K562 (cell line): Measurements from ENCODE around the gene FAM83D. TPM values are rescaled to one million over a fixed set of nuclear protein-coding genes. Genes with fewer than 3 reads are reported as not detected.

Experiments
- ATAC-seq: fragments of 200-7000 bp; cut with Tn5 transposase; 3 replicates; pipeline ENCODE4 v1.9.1; 2020; ENCODE audit warnings: moderate library complexity
- BruUV-seq: library from RNA; stranded (reverse); fragments of 400-500 nt; replicated peaks from 2 replicates; lab custom pipeline; 2021; lab: Mats Ljungman, UMichigan
- CTCF ChIA-PET: fragments of 300-600 bp; formaldehyde crosslinking; extraction: SDS; loops from one replicate; lab custom pipeline; 2021; ENCODE audit warnings: low intra/inter-chr PET ratio; lab: Yijun Ruan, JAX
- POLR2A ChIA-PET: fragments of 300-600, 350-650 bp; sonication (Branson Sonifier 250); formaldehyde crosslinking; extraction: SDS; loops from one replicate; lab custom pipeline; 2021; ENCODE audit warnings: antibody characterized with exemption, inconsistent platforms; lab: Yijun Ruan, JAX
- DNase-seq, 4 experiments: peaks; one replicate each; pipeline versions ENCODE4 v3.0.0 to v3.0.0-alpha.2; 2011 to 2018; ENCODE audit warnings: low spot score in 3 of 4, mixed read lengths in 3 of 4; ENCODE audit errors: extremely low read depth in 1 of 4
- FAIRE-seq: peaks from 2 replicates; lab custom pipeline; 2011; peaks lifted over from hg19 to GRCh38; lab: Jason Lieb, UNC
- H2AFZ ChIP-seq: 2 replicates; pipeline ENCODE4 v1.6.0; 2011; ENCODE audit warnings: low read depth, low read length, control low read depth, inconsistent platforms
- H3K27ac ChIP-seq: fragments of 200-600 bp; 3 replicates; pipeline ENCODE4 v1.8.0; 2011; ENCODE audit warnings: low read depth, mild to moderate bottlenecking, control low read depth, inconsistent platforms, low read length, moderate library complexity, mixed read lengths; ENCODE audit errors: extremely low read depth
- H3K27me3 ChIP-seq, 2 experiments: fragments of 300-600 bp in 1 of 2; 2 replicates in 1 of 2; 3 replicates in 1 of 2; pipeline versions ENCODE4 v1.6.0 to v1.8.0; 2011; ENCODE audit warnings: inconsistent platforms in 2 of 2, low read length in 2 of 2, mild to moderate bottlenecking in 1 of 2, mixed read lengths in 1 of 2, moderate library complexity in 1 of 2; ENCODE audit not compliant: control insufficient read depth in 2 of 2, insufficient read depth in 2 of 2
- H3K36me3 ChIP-seq: fragments of 300-600 bp; 3 replicates; pipeline ENCODE4 v1.8.0; 2011; ENCODE audit warnings: mild to moderate bottlenecking, low read length, inconsistent platforms; ENCODE audit not compliant: control insufficient read depth, insufficient read depth
- H3K4me1 ChIP-seq, 2 experiments: fragments of 200-600 bp in 1 of 2; replicated peaks in 1 of 2; 2 replicates in 1 of 2; 3 replicates in 1 of 2; pipeline versions ENCODE4 v1.5.1 to v1.8.0; 2011; ENCODE audit warnings: inconsistent platforms in 2 of 2, low read length in 2 of 2, mild to moderate bottlenecking in 1 of 2, mixed read lengths in 1 of 2, moderate library complexity in 1 of 2; ENCODE audit not compliant: control insufficient read depth in 2 of 2, insufficient read depth in 2 of 2
- H3K4me2 ChIP-seq: 2 replicates; pipeline ENCODE4 v1.6.1; 2011; ENCODE audit warnings: low read length, control low read depth, inconsistent platforms, mixed read lengths; ENCODE audit not compliant: insufficient read depth
- H3K4me3 ChIP-seq: fragments of 200-600 bp; sonication (generic), shearing (Covaris generic); 2 replicates; pipeline ENCODE4 v1.5.1; 2016; ENCODE audit warnings: control low read depth, inconsistent platforms
- H3K79me2 ChIP-seq: fragments of 200-600 bp; 3 replicates; pipeline ENCODE4 v1.8.0; 2011; ENCODE audit warnings: low read length, inconsistent platforms; ENCODE audit not compliant: control insufficient read depth, insufficient read depth
- H3K9ac ChIP-seq, 2 experiments: 2 replicates each; pipeline versions ENCODE4 v1.6.0 to v1.6.1; 2011; ENCODE audit warnings: low read depth in 2 of 2, low read length in 2 of 2, control low read depth in 1 of 2, inconsistent platforms in 1 of 2, mild to moderate bottlenecking in 1 of 2, mixed read lengths in 1 of 2; ENCODE audit not compliant: insufficient read depth in 1 of 2
- H3K9me1 ChIP-seq: one replicate; pipeline ENCODE4 v1.6.0; 2011; ENCODE audit warnings: inconsistent platforms, mild to moderate bottlenecking, low read length, moderate library complexity; ENCODE audit not compliant: control insufficient read depth, insufficient read depth
- H3K9me3 ChIP-seq: replicated peaks from 2 replicates; pipeline ENCODE4 v1.5.1; 2011; ENCODE audit warnings: low read depth, low read length, inconsistent platforms; ENCODE audit not compliant: control insufficient read depth, insufficient read depth
- H4K20me1 ChIP-seq: replicated peaks from 2 replicates; pipeline ENCODE4 v1.6.1; 2011; ENCODE audit warnings: low read length, inconsistent platforms, mixed read lengths; ENCODE audit not compliant: control insufficient read depth, insufficient read depth
- CHD4 ChIP-seq: fragments of 200-600 bp; sonication (generic); IDR thresholded peaks from 3 replicates; pipeline ENCODE4 v1.6.1; 2012; ENCODE audit warnings: low read depth, mild to moderate bottlenecking, mixed read lengths, low read length, inconsistent platforms; ENCODE audit not compliant: insufficient read depth, insufficient replicate concordance, poor library complexity, severe bottlenecking
- FOS ChIP-seq: IDR thresholded peaks from 3 replicates; pipeline ENCODE4 v1.6.1; 2011; ENCODE audit not compliant: insufficient read length; ENCODE audit errors: extremely low read depth
- FOXP1 ChIP-seq: sonication (generic); formaldehyde crosslinking; IDR thresholded peaks from 2 replicates; pipeline ENCODE4 v1.8.0; 2022; ENCODE audit warnings: mild to moderate bottlenecking, missing genetic modification reagents
- KLF6 ChIP-seq: fragments of 250-450 bp; sonication (Bioruptor Pico); IDR thresholded peaks from 2 replicates; pipeline ENCODE4 v1.4.0; 2020; ENCODE audit warnings: mild to moderate bottlenecking, moderate library complexity, borderline replicate concordance
- MAZ ChIP-seq, 2 experiments: fragments of 450-650 bp in 1 of 2; sonication (generic) in 1 of 2; formaldehyde crosslinking; IDR thresholded peaks in 1 of 2; conservative IDR thresholded peaks in 1 of 2; 2 replicates each; pipeline versions ENCODE4 v1.4.0 to v1.5.0; 2020; ENCODE audit warnings: mild to moderate bottlenecking in 1 of 2, missing genetic modification reagents in 1 of 2
- MTF1 ChIP-seq: fragments of 250-450 bp; sonication (Bioruptor Pico); IDR thresholded peaks from 2 replicates; pipeline ENCODE4 v1.9.0; 2021; ENCODE audit warnings: moderate library complexity, mild to moderate bottlenecking, inconsistent platforms, borderline replicate concordance
- NFATC3 ChIP-seq: fragments of 450-650 bp; IDR thresholded peaks from 2 replicates; pipeline ENCODE4 v1.6.1; 2017; ENCODE audit warnings: mild to moderate bottlenecking
- U2AF1 ChIP-seq: fragments of 200-400 bp; formaldehyde crosslinking; optimal IDR thresholded peaks from 2 replicates; pipeline ENCODE3; 2017; ENCODE audit warnings: mild to moderate bottlenecking, low read depth, low read length, moderate library complexity
- ZC3H11A ChIP-seq: IDR thresholded peaks from 2 replicates; pipeline ENCODE4 v1.6.1; 2012; ENCODE audit warnings: low read depth, low read length, improper control_type of control experiment
- ZNF274 ChIP-seq: IDR thresholded peaks from 2 replicates; pipeline ENCODE4 v1.6.1; 2011; ENCODE audit warnings: low read depth, mild to moderate bottlenecking, low read length, moderate library complexity, borderline replicate concordance
- WGBS: fragments of 100-300 bp; shearing (Covaris generic); methylation state at CpG from one replicate; pipeline ENCODE4 v1.1.6; 2016; ENCODE audit warnings: low coverage, mixed read lengths; ENCODE audit not compliant: insufficient coverage; ENCODE audit errors: missing lambda C conversion rate; 5-methylcytosine and 5-hydroxymethylcytosine counted together
- in situ Hi-C: fragments of 300-500 bp; cut with MboI; formaldehyde crosslinking; loops from 4 replicates; pipeline ENCODE4 v1.15.0; 2018; ENCODE audit warnings: inconsistent platforms, mixed read lengths
- intact Hi-C: fragments of 100-400 bp; cut with micrococcal nuclease; formaldehyde crosslinking; loops from 2 replicates; pipeline ENCODE4 v1.14.2; 2022
- polyA plus RNA-seq, 8 experiments: library from polyadenylated mRNA; depleted of rRNA in 4 of 8; stranded (reverse) in 5 of 8; unstranded in 3 of 8; fragments of >200 nt; fragmentation: Nextera tagmentation in 2 of 8; fragmentation: Illumina TruSeq in 1 of 8; extraction: Ambion mirVana in 2 of 8; extraction: Trizol in 1 of 8; gene quantifications; 2 replicates each; pipeline versions ENCODE4 v1.2.1 to v1.2.3, GENCODE V29; 2011 to 2014; ENCODE audit warnings: inconsistent platforms in 1 of 8, missing spikeins in 1 of 8
- total RNA-seq, 7 experiments: library from RNA; depleted of rRNA in 6 of 7; stranded (reverse); fragments of >200 nt in 6 of 7; fragmentation: Illumina TruSeq in 2 of 7; extraction: Trizol in 2 of 7; gene quantifications; 2 replicates each; pipeline versions ENCODE4 v1.2.1 to v1.2.3, GENCODE V29; 2011 to 2021; ENCODE audit warnings: low replicate concordance in 1 of 7
- TF ChIP-seq, protein P1 (sequence below): sonication (generic); formaldehyde crosslinking; IDR thresholded peaks from 2 replicates; pipeline ENCODE4 v1.8.0; 2022; ENCODE audit warnings: missing genetic modification reagents, mild to moderate bottlenecking, borderline replicate concordance
- TF ChIP-seq, protein P2 (sequence below): fragments of 250-450 bp; sonication (Bioruptor Pico); IDR thresholded peaks from 2 replicates; pipeline ENCODE4 v1.4.0; 2020; ENCODE audit warnings: mild to moderate bottlenecking, moderate library complexity
- TF ChIP-seq, protein P3 (sequence below): fragments of 250-450 bp; sonication (Bioruptor Pico); IDR thresholded peaks from 2 replicates; pipeline ENCODE4 v1.4.0; 2020; ENCODE audit warnings: mild to moderate bottlenecking

FAM83D gene
- total and polyA plus RNA-seq, 9 of the 15 experiments (the other 6 are each of a cell fraction or from before 2014, with no cell fraction given): 8.2 to 66.1 (median 43.5) TPM

DNA sequence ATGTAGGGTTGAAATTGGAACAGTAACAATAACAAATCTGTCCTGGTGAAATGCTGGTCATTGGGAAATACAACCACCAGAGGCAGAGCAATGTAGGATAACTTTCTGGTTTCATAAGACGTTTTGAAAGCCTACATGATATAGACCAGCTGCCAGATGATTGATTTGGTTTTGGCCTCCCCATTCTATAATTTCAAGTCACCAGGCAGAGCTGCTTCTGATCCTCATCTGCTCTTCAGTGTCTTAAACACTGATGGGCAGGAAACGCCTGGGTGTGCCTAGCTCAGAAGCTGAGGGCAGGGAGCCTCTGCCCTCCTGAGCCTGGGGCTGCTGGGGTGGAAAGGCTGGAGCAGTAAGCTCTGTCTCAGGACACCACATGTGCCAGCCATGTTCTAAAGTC is 60.4 kb downstream of the FAM83D start:
- CTCF ChIA-PET: no interaction called here
- H3K79me2 ChIP-seq: no peaks in the 10 kb centered on the region

DNA sequence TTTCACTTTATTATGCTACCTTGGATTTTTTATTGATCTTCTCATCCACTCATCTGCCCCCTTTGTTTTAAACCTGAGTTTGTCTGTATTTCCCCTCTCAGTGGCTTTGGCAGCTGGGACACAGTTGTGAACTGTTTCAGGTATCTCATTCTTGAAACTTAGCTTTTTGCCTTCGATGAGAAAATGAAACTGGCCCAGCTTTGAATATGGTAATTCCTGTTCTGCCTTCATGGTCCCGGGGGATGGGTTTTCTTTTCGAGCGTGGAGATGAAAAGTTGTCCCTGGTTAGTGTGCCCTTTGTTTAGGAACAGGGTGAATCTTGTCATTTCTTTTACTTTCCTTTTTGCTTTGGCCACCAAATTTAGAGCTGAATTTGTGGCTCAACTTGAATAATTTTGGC is 61.6 kb downstream of the FAM83D start:
- intact Hi-C loops: no loop called here
- no peak overlapping the region for H3K27ac ChIP-seq
- ChIA-PET POLR2A (interaction anchor here (0.8 kb wide), 1 partner anchor 42 kb away, joined by 3 read pairs; no protein-coding TSS in a partner anchor), CTCF (no interaction called here)
- H3K79me2 ChIP-seq: no peaks in the 10 kb centered on the region
- in situ Hi-C loops: no loop called here
- no peaks in the 10 kb centered on the region for H3K27me3 ChIP-seq
- H3K4me1 ChIP-seq: peaks cover 0 to 3% of the 10 kb centered on the region in 2 experiments; a peak in 2 of 5 replicates
- H3K4me2 ChIP-seq: no peak overlapping the region
- no peaks in the 10 kb centered on the region for H3K9me3 ChIP-seq
- WGBS: 98% methylated on average over 4 of the region's 4 CpGs
- ATAC-seq: no peak
- DNase-seq: no peak
- no peaks in the 10 kb centered on the region for H4K20me1 ChIP-seq
- peaks cover 55% of the 10 kb centered on the region for H3K36me3 ChIP-seq
- H3K9me1 ChIP-seq: no peaks in the 10 kb centered on the region
- no peak overlapping the region for H3K4me3 ChIP-seq
- BruUV-seq: no TSS peak
- FAIRE-seq: no peak
- no peak overlapping the region for H3K9ac ChIP-seq
- H2AFZ ChIP-seq: no peak overlapping the region
- TF ChIP-seq KLF6 (no peak), MTF1 (CRISPR knock-in tag) (no peak), FOS (no peak), MAZ (CRISPR knock-in tag; conservative IDR thresholded peaks at IDR 0.05 in 1 of 2, IDR thresholded peaks at IDR 0.05 in 1 of 2) (no peak), ZNF274 (no peak), ZC3H11A (no peak), NFATC3 (no peak), CHD4 (no peak)
- TF ChIP-seq, protein P1, sequence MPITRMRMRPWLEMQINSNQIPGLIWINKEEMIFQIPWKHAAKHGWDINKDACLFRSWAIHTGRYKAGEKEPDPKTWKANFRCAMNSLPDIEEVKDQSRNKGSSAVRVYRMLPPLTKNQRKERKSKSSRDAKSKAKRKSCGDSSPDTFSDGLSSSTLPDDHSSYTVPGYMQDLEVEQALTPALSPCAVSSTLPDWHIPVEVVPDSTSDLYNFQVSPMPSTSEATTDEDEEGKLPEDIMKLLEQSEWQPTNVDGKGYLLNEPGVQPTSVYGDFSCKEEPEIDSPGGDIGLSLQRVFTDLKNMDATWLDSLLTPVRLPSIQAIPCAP (CRISPR knock-in tag): no peak
- TF ChIP-seq, protein P2, sequence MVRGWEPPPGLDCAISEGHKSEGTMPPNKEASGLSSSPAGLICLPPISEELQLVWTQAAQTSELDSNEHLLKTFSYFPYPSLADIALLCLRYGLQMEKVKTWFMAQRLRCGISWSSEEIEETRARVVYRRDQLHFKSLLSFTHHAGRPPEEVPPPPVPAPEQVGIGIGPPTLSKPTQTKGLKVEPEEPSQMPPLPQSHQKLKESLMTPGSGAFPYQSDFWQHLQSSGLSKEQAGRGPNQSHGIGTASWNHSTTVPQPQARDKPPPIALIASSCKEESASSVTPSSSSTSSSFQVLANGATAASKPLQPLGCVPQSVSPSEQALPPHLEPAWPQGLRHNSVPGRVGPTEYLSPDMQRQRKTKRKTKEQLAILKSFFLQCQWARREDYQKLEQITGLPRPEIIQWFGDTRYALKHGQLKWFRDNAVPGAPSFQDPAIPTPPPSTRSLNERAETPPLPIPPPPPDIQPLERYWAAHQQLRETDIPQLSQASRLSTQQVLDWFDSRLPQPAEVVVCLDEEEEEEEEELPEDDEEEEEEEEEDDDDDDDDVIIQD (CRISPR knock-in tag): no peak
- TF ChIP-seq, protein P3, sequence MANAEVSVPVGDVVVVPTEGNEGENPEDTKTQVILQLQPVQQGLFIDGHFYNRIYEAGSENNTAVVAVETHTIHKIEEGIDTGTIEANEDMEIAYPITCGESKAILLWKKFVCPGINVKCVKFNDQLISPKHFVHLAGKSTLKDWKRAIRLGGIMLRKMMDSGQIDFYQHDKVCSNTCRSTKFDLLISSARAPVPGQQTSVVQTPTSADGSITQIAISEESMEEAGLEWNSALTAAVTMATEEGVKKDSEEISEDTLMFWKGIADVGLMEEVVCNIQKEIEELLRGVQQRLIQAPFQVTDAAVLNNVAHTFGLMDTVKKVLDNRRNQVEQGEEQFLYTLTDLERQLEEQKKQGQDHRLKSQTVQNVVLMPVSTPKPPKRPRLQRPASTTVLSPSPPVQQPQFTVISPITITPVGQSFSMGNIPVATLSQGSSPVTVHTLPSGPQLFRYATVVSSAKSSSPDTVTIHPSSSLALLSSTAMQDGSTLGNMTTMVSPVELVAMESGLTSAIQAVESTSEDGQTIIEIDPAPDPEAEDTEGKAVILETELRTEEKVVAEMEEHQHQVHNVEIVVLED (CRISPR knock-in tag): no peak

More for the DNA sequence above, 60.4 kb downstream of the FAM83D start:
- H3K4me3 ChIP-seq: no peak overlapping the region
- no peak overlapping the region for H3K9ac ChIP-seq
- H3K27ac ChIP-seq: no peak overlapping the region
- POLR2A ChIA-PET: no interaction called here
- TF ChIP-seq U2AF1 (no peak), FOXP1 (no peak)
- H3K27me3 ChIP-seq: no peaks in the 10 kb centered on the region
- FAIRE-seq: no peak
- in situ Hi-C loops (no loop called here), intact Hi-C loops (no loop called here)
- H3K4me2 ChIP-seq: no peak overlapping the region
- no peaks in the 10 kb centered on the region for H3K9me1 ChIP-seq
- H3K36me3 ChIP-seq: peaks cover 55% of the 10 kb centered on the region
- no peak for DNase-seq
- peaks cover 0 to 3% of the 10 kb centered on the region in 2 experiments; a peak in 2 of 5 replicates for H3K4me1 ChIP-seq
- no peak for ATAC-seq
- no peaks in the 10 kb centered on the region for H3K9me3 ChIP-seq
- no TSS peak for BruUV-seq
- 84% methylated on average over 2 of the region's 2 CpGs for WGBS
- no peak overlapping the region for H2AFZ ChIP-seq
- no peaks in the 10 kb centered on the region for H4K20me1 ChIP-seq
